Hematopoietic multipotent progenitor cell treated with erythropoietin and hydrocortisone succinate and interleukin-3 and kit ligand, for 17 days (in vitro differentiated cells): ENCODE measurements around the gene TEN1.

Experiments used
- DNase-seq: peaks from one replicate; pipeline ENCODE4 v3.0.0-alpha.2; 2015; ENCODE audit warnings: low spot score

The TEN1 gene

GRCh38 chr17:75976175-75976848 lies 2.7 kb upstream of the TEN1 start:
- peak; percentile 39 for DNase-seq

GRCh38 chr17:75979705-75980187 lies 706 bp downstream of the TEN1 start:
- no peak for DNase-seq

- DNase-seq = no peak
These were observed 1.4 kb downstream of the TEN1 start for GRCh38 chr17:75980188-75981018.

GRCh38 chr17:75981019-75981615 lies 2.1 kb downstream of the TEN1 start:
- DNase-seq = no peak

- peak; percentile 27 for DNase-seq
These were observed 4.6 kb downstream of the TEN1 start for GRCh38 chr17:75983501-75984181.

GRCh38 chr17:75985986-75986385 lies 6.9 kb downstream of the TEN1 start:
- DNase-seq = no peak

GRCh38 chr17:75987041-75987440 lies 8.0 kb downstream of the TEN1 start:
- no peak for DNase-seq

GRCh38 chr17:75991396-75991795 lies 12.4 kb downstream of the TEN1 start:
- no peak for DNase-seq

GRCh38 chr17:75994802-75995370 lies 15.8 kb downstream of the TEN1 start:
- DNase-seq = no peak

GRCh38 chr17:75995385-75995925 lies 16.4 kb downstream of the TEN1 start:
- no peak for DNase-seq

- no peak for DNase-seq
These were observed 17.9 kb downstream of the TEN1 start for GRCh38 chr17:75996665-75997590.

GRCh38 chr17:75998327-75998795 lies 19.3 kb downstream of the TEN1 start:
- no peak for DNase-seq

- peak; percentile 62 for DNase-seq
These were observed 21.1 kb downstream of the TEN1 start for GRCh38 chr17:76000016-76000754.

- DNase-seq = no peak
These were observed 21.9 kb downstream of the TEN1 start, which contains the start of gene CDK3 for GRCh38 chr17:76000755-76001521. CDK3 (plus strand) TSS chr17:76000855; CDS start chr17:76001426, 571 bp downstream.

- no peak for DNase-seq
These were observed 23.1 kb downstream of the TEN1 start for GRCh38 chr17:76002100-76002499.

- no peak for DNase-seq
These were observed 24.9 kb downstream of the TEN1 start for GRCh38 chr17:76003915-76004314.

GRCh38 chr17:76004750-76005262 lies 25.8 kb downstream of the TEN1 start:
- DNase-seq = no peak
